ENCODE data around the gene OR7A17.

Gene OR7A17

DNA sequence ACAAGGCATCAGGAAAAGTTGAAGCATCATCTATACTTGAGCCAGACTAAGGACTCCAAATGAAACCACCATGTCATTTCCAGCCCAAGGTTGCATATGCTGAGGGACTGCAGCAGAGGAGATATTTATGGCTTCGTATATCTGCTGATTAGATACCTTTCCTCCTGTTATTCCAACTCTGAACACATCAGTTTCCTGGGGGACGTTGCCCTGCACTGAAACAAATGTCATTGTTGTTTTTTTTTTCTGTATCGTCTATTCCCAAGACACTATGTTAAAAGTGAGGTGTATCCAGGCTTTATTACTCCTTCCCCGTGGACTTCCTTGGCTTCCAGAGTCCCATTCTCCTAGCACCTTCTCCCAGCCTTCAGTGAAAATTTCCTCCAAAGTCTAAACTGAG is at the start of gene OR7A17:
Gene OR7A17 (minus strand): TSS at position 101 of the 400 bp plus-strand sequence. CDS start 4,777 bp downstream, outside the sequence.
- no peaks in the 10 kb centered on the region for H3K36me3 ChIP-seq (ENCODE audit: insufficient read depth, low read length)
- H2AFZ ChIP-seq (ENCODE audit: low read depth, low read length), result no peak within 1 kb of the TSS
- H3K27me3 ChIP-seq (ENCODE audit: insufficient read depth, low read length), result peaks cover 9% of the 10 kb centered on the region
- peaks cover 5% of the 10 kb centered on the region for H3K4me1 ChIP-seq (ENCODE audit: insufficient read depth, low read length)
- H3K4me3 ChIP-seq (ENCODE audit: low read length), result no peak within 1 kb of the TSS
- H3K9me3 ChIP-seq (ENCODE audit: low read length), result no peaks in the 10 kb centered on the region

DNA sequence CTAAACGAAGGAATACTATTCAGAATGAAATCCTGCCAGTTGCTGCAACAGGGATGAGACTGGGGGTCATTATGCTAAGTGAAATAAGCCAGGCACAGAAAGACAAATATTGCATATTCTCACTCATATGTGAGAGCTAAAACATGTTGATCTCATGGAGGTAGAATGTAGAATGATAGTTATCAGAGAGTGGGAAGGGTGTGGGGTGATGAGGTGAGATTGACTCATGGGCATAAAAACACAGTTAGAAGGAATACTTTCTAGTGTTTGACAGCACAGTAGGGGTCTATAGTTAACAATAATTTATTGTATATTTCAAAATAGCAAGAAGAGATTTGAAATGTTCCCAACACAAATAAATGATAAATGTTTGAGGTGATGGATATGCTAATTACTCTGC is 47.6 kb upstream of the OR7A17 start:
- Histone ChIP-seq H2AFZ (ENCODE audit: low read depth, low read length) (no peak overlapping the region), H3K36me3 (ENCODE audit: insufficient read depth, low read length) (no peaks in the 10 kb centered on the region), H3K4me3 (ENCODE audit: low read length) (no peak overlapping the region)

GRCh38 chr19:14916848-14917247 is 30.9 kb upstream of the OR7A17 start:
- no peak overlapping the region for H2AFZ ChIP-seq (ENCODE audit: low read depth, low read length)
- peaks cover 6% of the 10 kb centered on the region for H3K27me3 ChIP-seq (ENCODE audit: insufficient read depth, low read length)
- no peaks in the 10 kb centered on the region for H3K9me3 ChIP-seq (ENCODE audit: low read length)
- no peaks in the 10 kb centered on the region for H3K36me3 ChIP-seq (ENCODE audit: insufficient read depth, low read length)
- no peak overlapping the region for H3K4me3 ChIP-seq (ENCODE audit: low read length)
- H3K4me1 ChIP-seq (ENCODE audit: insufficient read depth, low read length), result no peaks in the 10 kb centered on the region

More for the DNA sequence above, 47.6 kb upstream of the OR7A17 start:
- no peaks in the 10 kb centered on the region for H3K9me3 ChIP-seq (ENCODE audit: low read length)
- peaks cover 2% of the 10 kb centered on the region for H3K27me3 ChIP-seq (ENCODE audit: insufficient read depth, low read length)
- H3K4me1 ChIP-seq (ENCODE audit: insufficient read depth, low read length), result no peaks in the 10 kb centered on the region

GRCh38 chr19:14915116-14915515 is 29.2 kb upstream of the OR7A17 start:
- H3K27me3 ChIP-seq (ENCODE audit: insufficient read depth, low read length), result peaks cover 5% of the 10 kb centered on the region
- no peaks in the 10 kb centered on the region for H3K36me3 ChIP-seq (ENCODE audit: insufficient read depth, low read length)
- no peak overlapping the region for H3K4me3 ChIP-seq (ENCODE audit: low read length)
- H2AFZ ChIP-seq (ENCODE audit: low read depth, low read length), result no peak overlapping the region
- no peaks in the 10 kb centered on the region for H3K4me1 ChIP-seq (ENCODE audit: insufficient read depth, low read length)
- no peaks in the 10 kb centered on the region for H3K9me3 ChIP-seq (ENCODE audit: low read length)

- Histone ChIP-seq H3K4me3 (ENCODE audit: low read length) (no peak overlapping the region), H3K36me3 (ENCODE audit: insufficient read depth, low read length) (no peaks in the 10 kb centered on the region), H2AFZ (ENCODE audit: low read depth, low read length) (no peak overlapping the region), H3K9me3 (ENCODE audit: low read length) (no peaks in the 10 kb centered on the region), H3K27me3 (ENCODE audit: insufficient read depth, low read length) (peaks cover 17% of the 10 kb centered on the region), H3K4me1 (ENCODE audit: insufficient read depth, low read length) (no peaks in the 10 kb centered on the region)
Measured at GRCh38 chr19:14906711-14907110, 20.8 kb upstream of the OR7A17 start.

DNA sequence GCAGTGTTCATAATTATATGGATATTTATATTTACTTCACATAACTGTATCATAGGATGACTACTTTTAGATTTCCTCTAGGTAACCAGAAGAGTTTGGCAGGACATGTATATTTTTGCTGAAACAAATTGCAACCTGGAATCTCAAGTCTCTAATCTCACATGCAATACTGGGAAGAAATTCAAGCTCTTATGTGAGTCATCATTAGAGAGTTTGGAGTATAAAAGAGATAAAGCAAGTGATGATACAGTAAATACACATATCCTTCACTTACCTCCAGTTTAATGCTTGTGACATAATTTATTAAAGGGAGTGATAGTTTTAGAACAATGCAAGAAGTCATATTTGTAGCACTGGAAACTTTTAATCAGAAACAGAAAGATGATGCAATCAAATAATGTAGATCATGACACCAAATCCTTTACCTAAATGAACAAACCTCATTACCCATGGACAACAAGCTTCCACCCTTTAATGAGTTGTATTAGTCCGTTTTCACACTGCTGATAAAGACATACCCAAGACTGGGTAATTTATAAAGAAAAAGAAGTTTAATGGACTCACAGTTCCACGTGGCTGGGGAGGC is 15.8 kb upstream of the OR7A17 start:
- Histone ChIP-seq H3K4me3 (ENCODE audit: low read length) (no peak overlapping the region), H3K4me1 (ENCODE audit: insufficient read depth, low read length) (no peaks in the 10 kb centered on the region), H2AFZ (ENCODE audit: low read depth, low read length) (no peak overlapping the region), H3K27me3 (ENCODE audit: insufficient read depth, low read length) (peaks cover 14% of the 10 kb centered on the region), H3K9me3 (ENCODE audit: low read length) (no peaks in the 10 kb centered on the region), H3K36me3 (ENCODE audit: insufficient read depth, low read length) (no peaks in the 10 kb centered on the region)

DNA sequence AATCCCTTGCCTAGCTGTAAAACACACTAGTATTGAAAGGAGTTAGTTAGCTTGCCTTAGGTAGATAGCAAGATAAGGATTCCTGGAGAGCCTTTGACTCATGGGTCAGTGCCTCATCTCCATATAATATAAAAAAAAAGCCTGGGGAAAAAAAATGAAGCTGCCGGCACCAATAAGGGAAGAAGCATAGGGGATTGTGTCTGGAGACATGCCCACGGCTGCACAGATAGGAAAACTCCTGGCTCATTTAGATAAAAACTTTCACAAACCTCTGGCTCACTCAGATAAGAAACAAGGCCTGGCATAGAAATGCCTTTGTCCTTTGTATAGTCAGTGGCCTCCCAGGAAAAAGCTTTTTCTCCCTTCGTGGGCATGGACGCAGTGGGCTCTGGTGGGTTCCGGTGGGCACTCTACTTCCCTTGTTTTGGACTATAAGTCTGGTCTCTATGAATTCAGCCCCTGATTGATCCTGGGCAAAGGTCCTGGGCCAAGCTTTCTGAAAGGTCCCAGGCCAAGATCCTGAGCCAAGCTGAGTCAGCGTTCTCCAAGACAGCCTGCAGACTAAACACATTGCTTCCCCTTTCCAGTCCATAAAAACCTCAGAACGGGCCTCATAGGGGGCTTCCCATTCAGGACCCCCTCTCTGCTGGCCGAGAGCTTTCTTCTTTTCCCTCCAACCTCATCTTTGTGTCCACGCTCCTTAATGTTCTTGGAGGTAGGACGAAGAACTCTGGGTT is 4.9 kb upstream of the OR7A17 start:
- H3K36me3 ChIP-seq (ENCODE audit: insufficient read depth, low read length), result no peaks in the 10 kb centered on the region
- H2AFZ ChIP-seq (ENCODE audit: low read depth, low read length), result no peak overlapping the region
- H3K27me3 ChIP-seq (ENCODE audit: insufficient read depth, low read length), result peaks cover 10% of the 10 kb centered on the region
- no peak overlapping the region for H3K4me3 ChIP-seq (ENCODE audit: low read length)
- no peaks in the 10 kb centered on the region for H3K9me3 ChIP-seq (ENCODE audit: low read length)
- peaks cover 5% of the 10 kb centered on the region for H3K4me1 ChIP-seq (ENCODE audit: insufficient read depth, low read length)

- Histone ChIP-seq H2AFZ (ENCODE audit: low read depth, low read length) (no peak overlapping the region), H3K27me3 (ENCODE audit: insufficient read depth, low read length) (peaks cover 10% of the 10 kb centered on the region), H3K9me3 (ENCODE audit: low read length) (no peaks in the 10 kb centered on the region), H3K4me1 (ENCODE audit: insufficient read depth, low read length) (peaks cover 5% of the 10 kb centered on the region), H3K4me3 (ENCODE audit: low read length) (no peak overlapping the region), H3K36me3 (ENCODE audit: insufficient read depth, low read length) (no peaks in the 10 kb centered on the region)
Measured at GRCh38 chr19:14889994-14890642, 4.2 kb upstream of the OR7A17 start.

GRCh38 chr19:14871619-14872230 is 14.2 kb downstream of the OR7A17 start:
- no peaks in the 10 kb centered on the region for H3K27me3 ChIP-seq (ENCODE audit: insufficient read depth, low read length)
- no peak overlapping the region for H2AFZ ChIP-seq (ENCODE audit: low read depth, low read length)
- no peaks in the 10 kb centered on the region for H3K4me1 ChIP-seq (ENCODE audit: insufficient read depth, low read length)
- no peaks in the 10 kb centered on the region for H3K36me3 ChIP-seq (ENCODE audit: insufficient read depth, low read length)
- no peaks in the 10 kb centered on the region for H3K9me3 ChIP-seq (ENCODE audit: low read length)
- H3K4me3 ChIP-seq (ENCODE audit: low read length), result no peak overlapping the region

DNA sequence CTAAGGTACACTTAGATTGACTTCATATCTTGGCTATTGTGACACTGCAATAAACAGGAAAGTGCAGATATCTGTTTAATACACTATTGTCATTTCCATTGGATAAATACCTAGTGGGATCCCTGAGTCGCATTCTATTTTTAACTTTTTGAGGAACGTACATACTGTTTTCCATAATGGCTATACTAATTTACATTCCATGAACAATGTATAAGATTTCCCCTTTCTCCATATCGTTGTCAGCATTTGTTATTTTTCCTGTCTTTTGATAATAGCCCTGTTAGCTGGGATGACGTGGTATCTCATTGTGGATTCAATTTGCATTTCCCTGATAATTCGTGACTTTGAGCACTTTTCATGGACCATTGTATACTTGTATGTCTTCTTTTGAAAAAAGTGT is 17.4 kb downstream of the OR7A17 start:
- Histone ChIP-seq H3K4me1 (ENCODE audit: insufficient read depth, low read length) (no peaks in the 10 kb centered on the region), H3K9me3 (ENCODE audit: low read length) (no peaks in the 10 kb centered on the region), H3K27me3 (ENCODE audit: insufficient read depth, low read length) (peaks cover 3% of the 10 kb centered on the region)

GRCh38 chr19:14848822-14849221 is 37.1 kb downstream of the OR7A17 start, which contains the start of gene OR7A10:
OR7A10 (minus strand) TSS chr19:14848922; CDS start chr19:14841877, 7,045 bp downstream.
- H3K4me1 ChIP-seq (ENCODE audit: insufficient read depth, low read length), result no peaks in the 10 kb centered on the region
- no peaks in the 10 kb centered on the region for H3K27me3 ChIP-seq (ENCODE audit: insufficient read depth, low read length)
- no peak within 1 kb of the TSS for H3K4me3 ChIP-seq (ENCODE audit: low read length)
- no peaks in the 10 kb centered on the region for H3K36me3 ChIP-seq (ENCODE audit: insufficient read depth, low read length)
- no peak within 1 kb of the TSS for H2AFZ ChIP-seq (ENCODE audit: low read depth, low read length)
- H3K9me3 ChIP-seq (ENCODE audit: low read length), result no peaks in the 10 kb centered on the region

More for the DNA sequence above, 17.4 kb downstream of the OR7A17 start:
- no peak overlapping the region for H3K4me3 ChIP-seq (ENCODE audit: low read length)
- no peaks in the 10 kb centered on the region for H3K36me3 ChIP-seq (ENCODE audit: insufficient read depth, low read length)
- H2AFZ ChIP-seq (ENCODE audit: low read depth, low read length), result no peak overlapping the region

DNA sequence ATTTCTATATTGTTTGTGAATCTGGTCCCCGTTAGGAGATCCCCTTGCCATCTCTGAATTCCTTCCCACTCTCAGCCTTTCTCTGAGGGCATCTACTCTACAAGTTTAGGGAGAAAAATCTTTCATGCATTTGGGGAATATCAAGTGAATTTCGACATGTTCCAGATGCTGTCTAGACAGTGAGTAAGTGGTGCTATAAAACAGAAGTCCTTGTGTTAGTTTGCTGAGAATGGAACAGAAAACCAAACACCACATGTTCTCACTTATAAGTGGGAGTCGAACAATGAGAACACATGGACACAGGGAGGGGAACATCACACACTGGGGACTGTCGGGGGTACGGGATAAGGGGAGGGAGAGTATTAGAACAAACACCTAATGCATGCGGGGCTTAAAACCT is 42.4 kb downstream of the OR7A17 start:
- Histone ChIP-seq H2AFZ (ENCODE audit: low read depth, low read length) (no peak overlapping the region), H3K4me3 (ENCODE audit: low read length) (no peak overlapping the region), H3K9me3 (ENCODE audit: low read length) (no peaks in the 10 kb centered on the region), H3K36me3 (ENCODE audit: insufficient read depth, low read length) (no peaks in the 10 kb centered on the region), H3K27me3 (ENCODE audit: insufficient read depth, low read length) (no peaks in the 10 kb centered on the region), H3K4me1 (ENCODE audit: insufficient read depth, low read length) (no peaks in the 10 kb centered on the region)

- H3K4me1 ChIP-seq (ENCODE audit: insufficient read depth, low read length), result no peaks in the 10 kb centered on the region
- H3K4me3 ChIP-seq (ENCODE audit: low read length), result no peak overlapping the region
- H2AFZ ChIP-seq (ENCODE audit: low read depth, low read length), result no peak overlapping the region
- H3K36me3 ChIP-seq (ENCODE audit: insufficient read depth, low read length), result no peaks in the 10 kb centered on the region
- no peaks in the 10 kb centered on the region for H3K9me3 ChIP-seq (ENCODE audit: low read length)
- no peaks in the 10 kb centered on the region for H3K27me3 ChIP-seq (ENCODE audit: insufficient read depth, low read length)
Measured at GRCh38 chr19:14843169-14843568, 42.8 kb downstream of the OR7A17 start.

Data from neuron (in vitro differentiated cells).